GM18511 (cell line): ENCODE measurements around the gene FMNL1.

Source experiments
- ATAC-seq: cut with Tn5 transposase; IDR thresholded peaks from one replicate; pipeline ENCODE4 v1.9.1; 2021; ENCODE audit warnings: mild to moderate bottlenecking, moderate library complexity; ENCODE audit not compliant: unreplicated experiment

The FMNL1 gene

DNA sequence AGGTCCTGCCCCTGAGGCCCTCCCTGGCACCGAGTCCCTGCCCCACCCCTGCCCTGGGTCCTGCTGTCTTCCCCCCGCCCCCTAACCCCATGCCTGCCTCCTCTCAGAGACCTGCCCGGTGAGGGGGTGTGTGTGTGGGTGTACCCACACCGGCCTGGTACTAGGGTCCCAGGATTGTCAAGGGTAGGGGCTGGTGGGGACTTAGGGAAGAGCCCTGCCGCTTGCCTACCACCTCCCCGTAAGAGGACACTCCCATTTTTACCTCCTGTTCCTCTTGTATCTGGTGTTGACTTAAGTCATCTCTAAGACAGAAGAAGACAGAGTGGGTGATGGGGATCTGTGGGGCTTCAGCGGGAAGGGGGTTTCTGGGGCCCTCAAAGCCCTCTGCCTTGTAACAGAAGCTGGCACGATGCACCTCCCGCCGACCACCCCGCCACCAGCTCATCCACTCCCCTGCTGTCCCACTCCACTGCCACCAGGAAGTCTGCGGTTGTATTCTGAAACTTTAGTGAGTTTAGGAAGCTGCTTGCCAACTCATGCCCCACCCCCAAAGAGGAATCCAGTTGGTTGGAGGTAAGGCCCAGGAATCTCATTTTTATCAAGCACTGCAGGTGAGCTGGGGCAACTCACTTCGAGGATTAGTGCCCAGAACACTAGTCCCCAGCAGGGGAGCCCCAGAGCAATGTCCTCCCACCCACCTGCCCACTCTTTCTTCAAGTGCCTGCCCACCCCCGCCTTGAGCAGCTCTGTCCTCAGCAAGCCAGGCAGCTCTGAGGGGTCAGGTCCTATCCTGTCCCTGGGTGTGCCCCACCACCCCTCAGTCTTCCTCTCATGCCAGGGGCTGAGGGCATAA, 34.7 kb downstream of the FMNL1 start:
- ATAC-seq, result no peak

DNA sequence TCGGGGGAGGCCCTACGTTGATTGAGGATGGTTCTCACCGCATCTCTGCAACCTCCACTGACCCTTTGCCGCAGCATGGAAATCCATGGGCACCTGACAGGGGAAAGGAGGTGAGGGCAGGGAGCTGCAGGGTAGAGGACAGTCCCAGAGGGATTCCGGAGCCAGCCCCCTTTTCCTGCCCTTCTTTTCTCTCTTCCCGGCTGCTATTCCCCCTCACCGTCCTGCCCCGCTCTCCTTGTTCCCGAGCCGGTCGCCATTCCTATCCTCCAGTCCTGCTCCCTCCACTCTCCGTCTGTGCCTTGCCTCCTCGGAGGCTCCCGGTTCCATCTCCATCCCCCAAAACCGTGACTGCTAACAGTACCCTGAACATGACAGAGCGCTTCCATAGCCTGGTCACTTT, 35.4 kb downstream of the FMNL1 start:
- ATAC-seq, result no peak

DNA sequence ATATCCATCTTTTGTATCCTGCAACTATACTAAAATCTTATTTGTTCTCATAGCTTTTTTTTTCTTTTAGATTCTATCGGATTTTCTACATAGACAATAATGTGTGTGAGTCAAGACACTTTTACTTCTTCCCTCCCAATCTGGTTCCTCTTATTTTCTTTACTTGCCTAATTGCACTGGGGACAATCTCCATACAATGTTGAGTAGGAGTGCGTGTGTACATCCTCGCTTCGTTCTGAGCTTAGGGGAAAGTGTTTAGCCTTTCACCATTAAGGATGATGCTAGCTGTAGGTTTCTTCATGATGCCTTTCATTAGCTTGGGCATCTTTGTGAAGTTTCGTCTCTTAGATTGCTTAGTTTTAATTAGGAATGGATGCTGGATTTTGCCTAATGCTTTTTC, 37.3 kb downstream of the FMNL1 start:
- no peak for ATAC-seq

DNA sequence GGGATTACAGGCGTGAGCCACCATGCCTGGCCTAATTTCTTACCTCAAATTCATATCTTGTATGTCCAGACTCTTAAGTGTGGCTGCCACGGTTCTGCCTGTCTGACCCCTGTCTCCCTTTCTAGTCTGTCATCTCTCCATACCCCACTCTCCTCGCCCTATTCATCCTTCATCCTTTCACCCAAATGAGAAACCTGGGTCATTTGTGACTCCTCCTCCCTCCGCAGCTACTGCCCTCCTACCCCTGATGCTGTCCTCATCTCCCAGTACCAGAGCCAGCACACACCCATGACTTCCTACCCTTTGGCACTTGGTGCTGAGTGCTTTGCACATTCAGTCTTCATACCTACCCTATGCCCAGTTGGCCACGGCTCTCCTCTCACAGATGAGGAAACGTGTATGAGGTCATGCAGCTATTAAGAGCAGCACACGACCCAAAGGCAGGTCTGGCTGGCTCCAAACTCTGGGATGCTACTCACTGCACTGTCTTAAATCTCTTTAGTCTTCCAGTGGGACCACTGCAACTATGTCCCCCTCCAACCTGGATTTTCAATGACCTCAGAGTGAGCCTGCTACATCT, 38.6 kb downstream of the FMNL1 start:
- ATAC-seq, result no peak

DNA sequence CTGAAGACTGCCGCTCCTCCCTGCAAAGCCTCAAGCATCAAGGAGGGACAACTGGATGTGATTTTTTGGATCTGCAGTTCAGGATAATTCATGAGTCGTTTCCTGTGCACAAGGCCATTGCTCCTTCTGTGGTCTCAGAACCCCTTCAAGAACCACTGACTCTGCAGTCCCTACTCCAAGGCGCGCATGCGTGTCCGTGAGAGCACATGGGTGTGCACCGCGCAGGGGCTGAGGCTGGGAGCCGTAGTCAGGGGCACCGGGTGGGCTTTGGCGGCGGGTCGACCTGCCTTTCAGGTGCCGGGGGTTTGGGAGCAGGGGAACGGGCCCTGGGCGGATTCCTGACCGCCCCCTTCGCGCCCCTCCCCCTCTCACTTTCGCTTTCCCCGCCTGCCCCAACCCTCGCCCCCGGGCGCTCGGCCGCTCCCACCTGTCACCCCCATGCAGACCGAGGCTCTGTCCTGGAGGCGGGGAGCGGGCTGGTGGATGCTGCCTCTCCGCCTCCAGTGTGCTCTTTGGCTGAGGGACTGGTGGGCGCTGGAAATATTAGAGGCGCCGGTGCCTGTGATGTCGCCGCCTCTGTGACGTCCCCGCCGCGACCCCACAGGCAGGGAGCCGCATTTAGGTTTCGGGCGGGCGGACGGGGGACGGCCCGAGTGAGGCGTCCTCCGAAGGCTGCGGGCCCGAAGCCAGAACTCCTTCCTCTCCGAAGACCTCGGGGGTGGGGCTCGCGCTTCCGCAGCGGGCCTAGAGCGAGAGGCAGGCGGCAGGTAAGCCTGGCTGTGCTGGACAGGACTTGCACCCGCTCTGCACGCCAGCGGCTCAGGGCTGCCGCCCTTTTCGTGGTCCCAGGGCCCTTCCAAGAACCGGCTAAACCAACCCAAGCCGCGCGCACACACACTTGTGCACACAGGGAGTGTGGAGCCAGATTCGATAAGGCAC, 40.2 kb downstream of the FMNL1 start, which contains the start of gene SPATA32:
Gene SPATA32 (minus strand): TSS at position 518 of the 939 bp plus-strand sequence. CDS start 78 bp downstream, at position 440.
- no peak for ATAC-seq

DNA sequence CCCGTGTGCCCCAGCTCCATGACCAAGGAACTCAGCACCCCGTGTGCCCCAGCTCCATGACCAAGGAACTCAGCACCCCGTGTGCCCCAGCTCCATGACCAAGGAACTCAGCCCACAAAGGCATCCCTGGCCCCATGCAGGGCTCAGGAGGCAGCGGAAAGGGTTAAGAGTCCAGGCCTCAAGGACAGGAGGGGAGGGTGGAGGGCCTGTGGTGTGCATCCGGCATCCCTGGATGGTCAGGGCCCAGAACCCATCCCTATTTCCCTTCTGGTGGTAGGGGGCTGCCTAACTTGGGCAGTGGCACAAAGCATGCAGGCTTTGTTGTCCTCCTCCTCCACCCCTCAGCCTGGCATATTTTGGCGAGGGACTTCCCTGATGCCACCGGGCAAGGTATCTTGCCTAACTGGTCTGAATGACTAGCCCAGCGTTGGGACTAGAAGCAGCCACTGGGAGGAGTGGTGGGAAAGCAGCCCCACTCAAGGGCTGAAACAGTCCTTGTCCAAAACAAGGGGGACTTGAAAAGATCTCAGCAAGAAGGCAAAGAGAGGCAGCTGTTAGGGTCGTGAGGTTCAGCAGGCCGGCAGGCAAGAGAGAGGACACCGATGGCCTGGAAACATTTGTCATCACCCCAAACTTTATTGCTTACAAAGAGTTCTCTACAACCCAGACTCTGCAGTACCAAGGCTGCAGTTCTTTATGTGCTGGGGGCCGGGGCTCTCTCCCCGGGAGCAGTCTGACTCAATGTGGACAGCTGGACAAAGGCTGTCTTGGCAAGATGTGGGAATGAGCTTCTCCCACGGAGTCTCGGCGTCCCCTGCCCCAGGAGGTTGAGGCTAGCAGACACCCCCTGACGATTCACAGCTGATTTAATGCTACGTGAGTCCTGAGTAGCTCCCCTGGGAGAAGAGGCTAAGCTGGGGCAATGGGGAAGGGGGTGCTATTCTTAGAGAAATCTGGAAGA, 41.1 kb downstream of the FMNL1 start:
- ATAC-seq, result no peak

DNA sequence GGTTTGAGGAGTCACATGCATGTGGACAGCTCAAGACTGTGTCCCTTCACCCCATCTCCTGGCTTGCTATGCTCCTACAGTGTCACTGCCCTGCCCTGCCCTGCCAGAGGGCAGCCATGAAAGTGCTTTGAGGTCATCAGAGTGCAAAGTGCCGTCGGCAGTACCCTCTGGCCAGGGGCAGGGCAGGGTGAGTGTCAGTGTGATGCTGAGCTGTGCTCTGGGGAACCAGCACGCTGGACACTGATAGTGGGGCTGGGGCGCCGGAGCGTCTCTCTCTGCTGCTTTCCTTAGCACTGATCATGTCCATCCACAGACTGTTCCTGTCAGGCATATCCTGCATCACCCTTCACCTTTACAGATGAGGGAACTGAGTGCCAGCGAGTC, 41.8 kb downstream of the FMNL1 start:
- no peak for ATAC-seq

DNA sequence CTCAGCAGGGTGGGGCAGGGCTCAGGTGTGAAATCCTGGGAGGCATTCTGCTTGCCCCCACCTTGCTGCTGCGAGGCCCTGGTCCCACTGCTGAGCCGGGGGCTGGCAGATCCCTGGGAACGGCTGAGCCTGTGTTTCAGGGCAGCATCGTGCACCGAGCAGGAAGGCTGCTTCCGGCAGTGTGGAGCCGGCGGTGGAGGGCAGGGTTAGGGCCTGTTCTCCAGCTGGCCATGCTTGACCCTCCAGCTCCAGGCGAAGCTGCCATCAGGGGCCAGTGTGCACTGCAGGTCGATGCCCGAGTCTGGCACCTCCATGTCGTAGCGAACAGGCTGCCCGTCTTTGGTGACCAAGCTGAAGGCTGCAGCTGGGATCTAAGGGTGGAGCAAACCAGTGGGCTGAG, 42.7 kb downstream of the FMNL1 start:
- no peak for ATAC-seq

DNA sequence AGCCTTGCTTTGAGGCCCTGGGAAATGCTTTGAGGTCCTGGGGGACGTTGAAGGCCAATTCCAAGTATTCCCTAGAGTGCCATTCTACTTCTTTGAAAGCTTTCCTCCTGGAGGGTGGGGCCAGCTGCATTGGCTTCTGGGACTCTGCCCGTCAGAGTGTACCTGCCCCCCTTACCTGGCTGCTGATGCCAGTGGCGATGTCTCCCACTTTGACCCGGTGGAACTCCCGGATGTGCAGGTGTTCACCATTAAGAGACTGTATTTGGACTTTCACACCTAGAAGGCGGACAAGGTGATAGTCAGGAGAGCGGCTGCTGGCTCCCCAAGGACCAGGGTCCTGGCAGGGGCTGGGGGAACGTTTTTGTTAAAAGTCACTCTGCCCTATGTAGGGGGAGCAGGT, 43.3 kb downstream of the FMNL1 start:
- ATAC-seq, result no peak

DNA sequence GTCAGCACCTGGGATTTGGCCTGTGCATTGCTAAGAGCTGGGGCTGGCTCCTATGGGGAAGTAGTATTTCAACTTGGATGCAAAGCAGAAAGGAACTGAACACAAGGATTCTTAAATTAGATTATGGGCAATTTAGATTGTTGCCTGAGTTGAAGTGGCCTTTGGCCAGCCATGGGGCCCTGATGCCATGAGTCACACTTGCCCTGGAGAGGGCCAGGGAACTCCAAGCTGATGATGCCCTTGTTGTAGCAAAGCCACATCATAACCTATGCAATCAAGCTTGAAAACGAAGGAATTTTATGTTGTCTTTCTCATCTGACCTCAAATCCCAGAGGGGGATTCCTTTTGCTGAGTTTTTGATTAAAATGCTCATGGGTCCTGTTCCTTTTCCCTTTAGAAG, 44.1 kb downstream of the FMNL1 start:
- no peak for ATAC-seq

DNA sequence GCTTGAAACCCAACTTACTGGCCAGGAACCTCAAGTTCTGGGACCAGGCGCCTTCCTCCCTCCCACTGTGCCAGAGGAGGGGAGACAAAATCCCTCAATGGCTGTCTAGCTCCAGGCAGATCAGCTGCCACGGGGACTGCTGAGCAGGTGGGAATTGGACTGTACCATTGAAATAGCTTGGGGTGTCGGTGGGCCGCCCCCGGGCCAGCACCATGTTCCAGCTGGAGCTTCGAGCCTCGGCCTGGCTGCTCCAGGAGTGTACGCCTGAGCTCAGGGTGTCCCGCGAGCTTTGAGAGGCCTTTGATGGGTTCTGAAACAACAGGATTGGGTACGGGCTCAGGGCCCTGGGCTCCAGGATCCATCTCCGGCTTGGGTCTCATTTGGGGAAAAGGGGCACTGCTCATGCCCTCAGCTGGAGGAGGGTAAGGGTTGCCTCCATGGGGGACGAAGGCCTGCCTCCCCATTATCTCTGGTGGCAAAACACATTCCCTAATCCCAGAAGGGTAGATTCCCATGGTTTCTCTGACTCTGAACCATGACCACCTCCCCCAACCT, 44.8 kb downstream of the FMNL1 start:
- no peak for ATAC-seq

DNA sequence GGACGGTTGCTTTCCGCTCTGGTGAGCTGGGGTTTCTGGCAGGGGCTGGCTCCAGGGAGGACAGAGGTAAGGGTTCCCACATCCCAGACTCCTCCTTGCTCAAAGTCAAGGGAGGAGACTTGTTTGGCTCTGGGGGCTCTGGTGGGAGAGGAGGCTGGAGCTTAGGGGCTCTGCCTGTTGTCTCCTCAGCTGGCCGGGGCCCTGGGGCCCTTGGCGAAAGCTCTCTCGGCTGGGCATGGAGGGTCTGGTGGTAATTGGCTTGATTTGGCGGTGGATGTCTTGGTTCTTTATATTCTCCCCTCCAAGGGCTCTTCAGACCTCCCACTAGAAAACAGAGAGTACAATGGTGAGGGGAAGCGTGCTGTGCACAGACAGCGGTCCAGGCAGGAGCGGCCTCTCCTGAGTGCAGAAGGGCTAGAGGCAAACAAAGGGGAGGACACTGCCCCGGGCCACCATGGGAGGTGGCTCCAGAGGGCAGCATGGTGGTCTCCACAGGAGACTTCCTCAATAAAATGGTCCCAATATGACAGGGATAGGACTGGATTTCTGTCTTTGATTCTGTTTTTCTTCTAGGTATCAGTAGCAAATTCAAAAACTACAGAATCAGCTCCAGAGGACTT, 45.9 kb downstream of the FMNL1 start:
- ATAC-seq, result no peak

DNA sequence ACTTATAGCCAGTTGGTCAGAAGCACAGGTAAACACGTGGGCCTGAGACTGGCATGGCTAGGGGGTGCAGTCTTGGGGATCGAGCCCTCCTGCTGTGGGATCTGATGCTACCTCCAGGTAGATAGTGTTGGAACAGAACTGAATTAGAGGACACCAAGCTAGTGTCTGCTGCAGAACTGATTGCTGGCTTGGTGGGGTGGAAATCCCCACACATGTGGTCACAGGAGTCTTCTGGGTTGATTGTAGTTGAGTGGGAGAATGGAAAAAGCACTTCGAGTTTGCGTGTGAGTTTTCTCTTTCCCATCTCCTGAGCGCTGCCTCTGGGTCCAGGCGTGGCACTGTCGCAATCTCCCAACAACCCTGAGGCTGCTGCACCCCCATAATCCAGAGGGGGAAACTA, 48.2 kb downstream of the FMNL1 start:
- no peak for ATAC-seq

DNA sequence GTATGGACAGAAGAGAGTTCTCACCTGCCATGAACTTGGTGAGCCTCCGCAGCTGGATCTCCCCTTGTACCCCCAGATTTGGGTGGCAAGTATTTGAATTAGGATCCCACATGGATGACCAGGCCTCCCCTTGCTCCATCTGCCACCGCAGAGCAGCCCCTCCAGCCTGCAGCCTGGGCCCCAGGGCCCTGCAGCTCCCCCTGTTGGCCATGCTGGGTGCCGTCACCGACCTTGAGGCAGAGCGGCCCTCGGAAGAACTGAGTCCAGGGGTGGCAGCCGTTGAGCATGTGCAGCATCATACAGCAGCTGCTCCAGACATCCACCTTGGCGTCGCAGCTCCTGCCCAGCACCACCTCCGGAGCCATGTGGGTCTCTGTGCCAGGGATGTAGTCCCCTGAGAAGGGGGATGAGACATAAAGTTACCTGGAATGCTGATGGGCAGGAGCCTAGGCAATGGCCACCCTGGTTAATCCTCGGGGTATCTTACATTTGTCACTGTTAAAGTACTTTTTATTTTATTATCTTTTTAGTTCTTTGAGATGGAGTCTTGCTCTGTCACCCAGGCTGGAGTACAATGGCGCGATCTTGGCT, 49.2 kb downstream of the FMNL1 start:
- ATAC-seq, result no peak

DNA sequence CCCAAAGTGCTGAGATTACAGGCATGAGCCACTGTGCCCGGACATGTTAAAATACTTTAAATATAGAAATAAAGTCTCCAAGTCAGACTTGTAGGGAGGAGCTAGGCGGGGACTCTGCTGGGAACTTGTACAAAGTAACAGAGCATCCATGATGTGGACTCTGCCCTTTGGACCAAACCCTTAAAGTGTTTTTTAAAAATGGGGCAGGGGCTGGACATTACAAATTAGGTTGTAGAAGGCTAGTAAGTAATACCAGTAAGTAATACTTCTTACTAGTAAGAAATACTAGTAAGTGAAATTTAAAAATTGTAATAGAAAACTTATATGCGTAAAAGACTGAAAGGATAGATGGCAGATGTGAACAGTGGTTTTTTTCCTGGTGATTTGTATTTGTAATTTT, 49.9 kb downstream of the FMNL1 start:
- ATAC-seq, result no peak

DNA sequence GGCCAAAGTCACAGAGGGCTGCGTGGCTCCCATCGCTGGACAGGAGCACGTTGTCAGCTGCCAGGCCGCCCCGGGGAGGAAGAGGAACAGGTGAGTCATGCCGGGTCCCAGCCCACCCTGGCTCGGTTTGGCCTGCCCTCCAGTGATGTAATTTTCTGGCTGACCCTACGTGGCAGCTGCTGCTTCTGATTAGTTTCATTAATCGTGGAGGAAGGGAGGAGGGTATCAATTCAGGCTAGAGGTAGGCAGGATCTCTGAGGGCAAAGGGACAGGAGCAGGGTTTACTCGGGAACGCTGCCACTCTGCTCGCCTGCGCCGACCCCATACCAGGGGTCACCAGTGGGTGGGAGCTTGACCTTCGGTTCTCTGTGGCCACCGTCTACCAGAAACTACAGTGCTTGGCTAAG, 51.9 kb downstream of the FMNL1 start:
- no peak for ATAC-seq

DNA sequence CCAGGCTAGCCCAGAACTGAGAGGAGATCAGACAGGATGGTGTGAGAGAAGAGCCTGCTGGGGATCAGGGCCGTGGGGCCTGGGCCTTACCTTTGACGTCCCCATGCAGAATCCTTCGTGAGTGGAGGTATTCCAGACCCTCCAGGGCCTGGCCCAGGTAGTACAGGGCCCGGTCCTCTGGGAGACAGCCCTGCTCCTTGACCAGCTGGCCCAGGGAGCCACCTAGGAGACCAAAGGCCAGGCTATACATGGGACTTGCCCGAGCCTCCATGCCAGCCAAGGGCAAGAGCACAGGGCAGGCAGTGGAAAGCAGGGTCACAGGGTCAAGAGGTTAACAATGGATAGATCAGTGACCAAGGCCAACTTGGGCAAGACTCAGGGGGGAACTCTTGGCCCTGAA, 52.3 kb downstream of the FMNL1 start:
- no peak for ATAC-seq

DNA sequence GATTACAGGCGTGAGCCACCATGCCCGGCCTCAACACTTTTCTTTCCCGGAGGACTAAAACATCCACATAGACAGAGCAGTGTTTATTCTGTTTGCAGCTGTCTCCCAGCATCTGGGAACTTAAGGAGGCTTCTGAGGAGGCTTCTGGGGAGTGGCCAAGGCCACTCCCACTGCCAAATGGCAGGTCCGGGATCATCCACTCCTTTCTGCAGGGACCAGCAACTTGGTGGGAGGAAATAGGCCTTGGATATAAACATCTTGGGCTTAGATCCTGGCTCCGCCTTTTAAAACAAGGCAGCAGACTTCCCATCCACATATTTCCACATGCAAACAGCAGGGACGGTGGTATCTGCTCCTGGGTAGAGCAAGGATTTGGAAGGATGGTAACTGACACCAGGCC, 54.3 kb downstream of the FMNL1 start:
- no peak for ATAC-seq

DNA sequence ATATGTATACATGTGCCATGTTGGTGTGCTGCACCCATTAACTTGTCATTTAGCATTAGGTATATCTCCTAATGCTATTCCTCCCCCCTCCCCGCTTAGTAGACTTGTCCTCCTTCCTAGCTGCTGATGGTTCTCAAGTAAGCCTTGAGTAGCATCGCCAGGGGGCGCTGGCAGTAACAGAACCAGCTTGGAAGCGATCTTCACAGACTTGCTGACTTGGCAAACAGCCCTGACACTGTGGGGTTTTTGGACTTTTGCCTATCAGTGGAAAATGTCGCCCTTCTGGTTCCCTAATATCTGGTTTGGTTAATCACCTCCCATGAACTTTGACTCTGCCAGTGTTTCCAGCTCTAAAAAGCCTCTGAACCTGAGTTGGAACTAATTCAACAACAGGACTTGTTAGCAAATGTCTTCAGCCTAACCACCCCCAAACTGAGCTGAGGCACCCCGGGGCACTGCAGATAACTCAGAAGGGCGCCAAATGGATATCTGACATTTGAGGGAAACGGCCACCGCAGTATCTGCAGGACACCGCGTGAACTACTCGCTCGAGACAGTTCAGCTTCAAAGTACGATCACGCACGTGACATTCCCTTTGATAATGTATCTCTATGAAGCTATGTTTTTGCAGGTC, 55.6 kb downstream of the FMNL1 start:
- no peak for ATAC-seq
